IMR-90 (cell line): ENCODE data around the gene KRTAP5-5. TPM values are rescaled to one million over a fixed set of nuclear protein-coding genes. Genes with fewer than 3 reads are reported as not detected.

Experiments used
- ATAC-seq: fragments of 200-7000 bp; cut with Tn5 transposase; 2 replicates; pipeline ENCODE4 v1.9.1; 2020; ENCODE audit warnings: low read depth, mild to moderate bottlenecking, moderate library complexity
- BruUV-seq: library from RNA; stranded (reverse); fragments of 400-500 nt; replicated peaks from 2 replicates; lab custom pipeline; 2021; lab: Mats Ljungman, UMichigan
- CTCF ChIA-PET: fragments of 300-600 bp; formaldehyde crosslinking; extraction: SDS; loops from one replicate; lab custom pipeline; 2021; ENCODE audit warnings: antibody characterized with exemption; lab: Yijun Ruan, JAX
- POLR2A ChIA-PET: fragments of 300-600 bp; sonication (Branson Sonifier 250); formaldehyde crosslinking; loops from one replicate; lab custom pipeline; 2022; ENCODE audit warnings: antibody characterized with exemption; ENCODE audit not compliant: unreplicated experiment; lab: Charles Lee
- DNase-seq: peaks from one replicate; pipeline ENCODE4 v3.0.0; 2013
- H2AFZ ChIP-seq: replicated peaks from 2 replicates; pipeline ENCODE3; 2013; ENCODE audit warnings: low read length, mild to moderate bottlenecking; ENCODE audit not compliant: poor library complexity
- H2AK5ac ChIP-seq: 2 replicates; pipeline ENCODE4 v1.6.1; 2013; ENCODE audit warnings: low read depth, low read length, inconsistent platforms
- H2AK9ac ChIP-seq: replicated peaks from 2 replicates; pipeline ENCODE3; 2013; ENCODE audit warnings: mild to moderate bottlenecking, low read depth, low read length, moderate library complexity; ENCODE audit not compliant: poor library complexity
- H2BK120ac ChIP-seq: 2 replicates; pipeline ENCODE4 v1.6.1; 2013; ENCODE audit warnings: low read depth, low read length, inconsistent platforms
- H2BK15ac ChIP-seq: 3 replicates; pipeline ENCODE4 v1.6.1; 2013; ENCODE audit warnings: low read depth, low read length, inconsistent platforms
- H2BK20ac ChIP-seq: 2 replicates; pipeline ENCODE4 v1.6.1; 2013; ENCODE audit warnings: low read depth, mild to moderate bottlenecking, inconsistent platforms, low read length, moderate library complexity
- H2BK5ac ChIP-seq: 2 replicates; pipeline ENCODE4 v1.6.1; 2013; ENCODE audit warnings: mild to moderate bottlenecking, low read depth, low read length, inconsistent platforms; ENCODE audit not compliant: poor library complexity, severe bottlenecking
- H3K14ac ChIP-seq: replicated peaks from 2 replicates; pipeline ENCODE4 v1.6.1; 2013; ENCODE audit warnings: low read depth, low read length, inconsistent platforms
- H3K18ac ChIP-seq: 2 replicates; pipeline ENCODE4 v1.6.1; 2013; ENCODE audit warnings: low read depth, low read length, control low read depth
- H3K23ac ChIP-seq: 2 replicates; pipeline ENCODE4 v1.6.1; 2013; ENCODE audit warnings: low read depth, low read length, inconsistent platforms
- H3K27ac ChIP-seq: 2 replicates; pipeline ENCODE4 v1.5.1; 2013; ENCODE audit warnings: mild to moderate bottlenecking, control low read depth, low read length; ENCODE audit not compliant: insufficient read depth
- H3K27me3 ChIP-seq: 2 replicates; pipeline ENCODE4 v1.6.1; 2013; ENCODE audit warnings: low read length; ENCODE audit not compliant: control insufficient read depth, insufficient read depth
- H3K36me3 ChIP-seq: 2 replicates; pipeline ENCODE4 v1.6.1; 2013; ENCODE audit warnings: low read length, mixed read lengths; ENCODE audit not compliant: control insufficient read depth, insufficient read depth
- H3K4ac ChIP-seq: 2 replicates; pipeline ENCODE4 v1.6.1; 2013; ENCODE audit warnings: low read depth, low read length, inconsistent platforms
- H3K4me1 ChIP-seq: 2 replicates; pipeline ENCODE4 v1.6.1; 2013; ENCODE audit warnings: low read length, mixed read lengths; ENCODE audit not compliant: control insufficient read depth, insufficient read depth
- H3K4me2 ChIP-seq: 2 replicates; pipeline ENCODE4 v1.6.1; 2013; ENCODE audit warnings: low read depth, mild to moderate bottlenecking, control low read depth, low read length, moderate library complexity
- H3K4me3 ChIP-seq: 2 replicates; pipeline ENCODE4 v1.5.1; 2013; ENCODE audit warnings: low read depth, mild to moderate bottlenecking, control low read depth, low read length, moderate library complexity; ENCODE audit not compliant: insufficient read depth
- H3K56ac ChIP-seq: 2 replicates; pipeline ENCODE4 v1.6.1; 2013; ENCODE audit warnings: low read length, inconsistent platforms; ENCODE audit not compliant: insufficient read depth; ENCODE audit errors: extremely low read depth
- H3K79me1 ChIP-seq, 2 experiments: 2 replicates each; pipeline ENCODE4 v1.6.1; 2013; ENCODE audit warnings: low read length in 2 of 2, inconsistent platforms in 1 of 2, low read depth in 1 of 2
- H3K9ac ChIP-seq: 2 replicates; pipeline ENCODE4 v1.6.1; 2013; ENCODE audit warnings: low read depth, low read length, control low read depth
- H3K9me1 ChIP-seq: 2 replicates; pipeline ENCODE4 v1.6.1; 2013; ENCODE audit warnings: low read length, inconsistent platforms; ENCODE audit not compliant: insufficient read depth
- H3K9me3 ChIP-seq: 2 replicates; pipeline ENCODE4 v1.6.1; 2013; ENCODE audit warnings: low read length; ENCODE audit not compliant: control insufficient read depth, insufficient read depth
- H4K20me1 ChIP-seq: 2 replicates; pipeline ENCODE4 v1.6.1; 2013; ENCODE audit warnings: low read length, inconsistent platforms; ENCODE audit not compliant: insufficient read depth
- H4K5ac ChIP-seq: 2 replicates; pipeline ENCODE4 v1.6.1; 2013; ENCODE audit warnings: mild to moderate bottlenecking, low read depth, low read length, control low read depth
- H4K8ac ChIP-seq, 2 experiments: 2 replicates each; pipeline ENCODE4 v1.6.1; 2013; ENCODE audit warnings: low read depth in 2 of 2, low read length in 2 of 2, control low read depth in 1 of 2, inconsistent platforms in 1 of 2
- H4K91ac ChIP-seq: 2 replicates; pipeline ENCODE4 v1.6.1; 2013; ENCODE audit warnings: low read depth, low read length, inconsistent platforms; ENCODE audit not compliant: insufficient read depth
- MAFK ChIP-seq: IDR thresholded peaks from 2 replicates; pipeline ENCODE4 v1.6.1; 2012; ENCODE audit warnings: low read depth, low read length, improper control_type of control experiment
- MAZ ChIP-seq: IDR thresholded peaks from 2 replicates; pipeline ENCODE4 v1.6.1; 2012; ENCODE audit warnings: low read depth, mild to moderate bottlenecking, low read length, improper control_type of control experiment, moderate library complexity, borderline replicate concordance
- MXI1 ChIP-seq: IDR thresholded peaks from 2 replicates; pipeline ENCODE4 v1.6.1; 2012; ENCODE audit warnings: low read depth, mild to moderate bottlenecking, low read length, moderate library complexity, borderline replicate concordance
- RCOR1 ChIP-seq: IDR thresholded peaks from 2 replicates; pipeline ENCODE4 v1.6.1; 2012; ENCODE audit warnings: mild to moderate bottlenecking, low read length, improper control_type of control experiment; ENCODE audit not compliant: insufficient replicate concordance
- RFX5 ChIP-seq: IDR thresholded peaks from 2 replicates; pipeline ENCODE4 v1.8.0; 2012; ENCODE audit warnings: low read depth, mild to moderate bottlenecking, low read length, moderate library complexity
- WGBS, 2 experiments: methylation state at CpG; one replicate each; pipeline versions ENCODE4 v1.1.5 to v1.1.7; 2013; ENCODE audit warnings: missing lambda C conversion rate in 2 of 2; ENCODE audit not compliant: insufficient read length in 1 of 2; ENCODE audit errors: extremely low coverage in 2 of 2; 5-methylcytosine and 5-hydroxymethylcytosine counted together
- dilution Hi-C: fragments of 300-500 bp; cut with HindIII; formaldehyde crosslinking; loops from one replicate; pipeline ENCODE4 v1.14.3; 2018; ENCODE audit warnings: low sequenced_read_pairs; ENCODE audit not compliant: unreplicated experiment
- in situ Hi-C: fragments of 300-500 bp; cut with MboI; formaldehyde crosslinking; loops from 3 replicates; pipeline ENCODE4 v1.14.3; 2019; ENCODE audit warnings: low sequenced_read_pairs, inconsistent platforms, mixed read lengths
- intact Hi-C: fragments of 100-400 bp; cut with micrococcal nuclease; formaldehyde crosslinking; loops from 2 replicates; pipeline ENCODE4 v1.10.0; 2022
- polyA plus RNA-seq, 3 experiments: library from polyadenylated mRNA; depleted of rRNA; stranded (reverse); fragments of >200 nt; gene quantifications; 2 replicates each; pipeline ENCODE4 v1.2.3, GENCODE V29; 2012; ENCODE audit warnings: low replicate concordance in 1 of 3
- total RNA-seq: library from RNA; depleted of rRNA; stranded (reverse); fragments of >200 nt; gene quantifications from 2 replicates; pipeline ENCODE4 v1.2.3, GENCODE V29; 2012

Gene KRTAP5-5
- total and polyA plus RNA-seq, 2 of the 4 experiments (the other 2 are of a cell fraction) = not detected

GRCh38 chr11:1676229-1676740, 46.7 kb downstream of the KRTAP5-5 start:
- Histone ChIP-seq H3K36me3 (no peaks in the 10 kb centered on the region), H3K4me1 (no peaks in the 10 kb centered on the region), H3K14ac (no peak overlapping the region), H3K9me3 (peaks cover 4% of the 10 kb centered on the region; the same call in 1 of the 2 replicates), H2AK9ac (no peak overlapping the region), H3K9me1 (no peaks in the 10 kb centered on the region), H4K5ac (no peak overlapping the region), H2BK120ac (no peak overlapping the region), H2BK5ac (no peak overlapping the region), H4K91ac (no peak overlapping the region), H2BK15ac (no peak overlapping the region), H3K27me3 (peaks cover 40% of the 10 kb centered on the region), H3K27ac (no peak overlapping the region), H3K18ac (no peak overlapping the region), H2AFZ (no peak overlapping the region), H2BK20ac (no peak overlapping the region), H3K4ac (no peak overlapping the region), H3K4me2 (no peak overlapping the region), H2AK5ac (no peak overlapping the region), H3K79me1 (no peaks in the 10 kb centered on the region), H3K56ac (no peak overlapping the region), H4K20me1 (no peaks in the 10 kb centered on the region), H4K8ac (no peak overlapping the region), H3K23ac (no peak overlapping the region), H3K4me3 (no peak overlapping the region), H3K9ac (no peak overlapping the region)
- intact Hi-C loops (no loop called here), dilution Hi-C loops (no loop called here), in situ Hi-C loops (no loop called here)
- no CpG with 5 or more reads among the region's 7 CpGs for WGBS, 2 experiments
- no TSS peak for BruUV-seq
- TF ChIP-seq RCOR1 (no peak), MXI1 (no peak), MAZ (no peak), RFX5 (no peak), MAFK (no peak)
- DNase-seq (no peak), ATAC-seq (no peak)
- ChIA-PET POLR2A (no interaction called here), CTCF (no interaction called here)
